Fibroblast of the aortic adventitia (primary cell): ENCODE measurements around the gene CHD2. TPM values are rescaled to one million over a fixed set of nuclear protein-coding genes. Genes with fewer than 3 reads are reported as not detected.
"Not testable (repeated sequence)": the region's sequence is repeated elsewhere in the genome, so short reads cannot be mapped to it uniquely, and the experiment has no call there.

ENCODE experiments used
- DNase-seq: peaks from one replicate; pipeline ENCODE4 v3.0.0-alpha.2; 2010; ENCODE audit warnings: low read depth
- H3K4me3 ChIP-seq: 2 replicates; pipeline ENCODE4 v1.5.1; 2011; ENCODE audit warnings: low read depth, mild to moderate bottlenecking, control low read depth, low read length, moderate library complexity
- CTCF ChIP-seq: IDR thresholded peaks from 2 replicates; pipeline ENCODE4 v1.5.1; 2011; ENCODE audit warnings: mild to moderate bottlenecking, low read length, control low read depth, inconsistent platforms; ENCODE audit not compliant: insufficient read depth
- total RNA-seq: library from RNA; depleted of rRNA; stranded (reverse); fragments of >200 nt; gene quantifications from 2 replicates; pipeline ENCODE4 v1.2.3, GENCODE V29; 2012; ENCODE audit warnings: low replicate concordance

The CHD2 gene
- total RNA-seq, 1 donor, result 83.7 TPM

GRCh38 chr15:93028111-93028631, 128.0 kb downstream of the CHD2 start:
- peak overlapping the region; percentile 9 for H3K4me3 ChIP-seq
- DNase-seq, result peak; percentile 17
- no peak for TF ChIP-seq CTCF

GRCh38 chr15:93028632-93029213, 128.6 kb downstream of the CHD2 start:
- peak; percentile 99 for DNase-seq
- TF ChIP-seq CTCF, result no peak
- H3K4me3 ChIP-seq, result peak overlapping the region; percentile 9

- peak overlapping the region; percentile 6 for H3K4me3 ChIP-seq
- peak; percentile 49 for DNase-seq
- TF ChIP-seq CTCF, result no peak
Observed at GRCh38 chr15:93029214-93029835, 129.2 kb downstream of the CHD2 start.

DNA sequence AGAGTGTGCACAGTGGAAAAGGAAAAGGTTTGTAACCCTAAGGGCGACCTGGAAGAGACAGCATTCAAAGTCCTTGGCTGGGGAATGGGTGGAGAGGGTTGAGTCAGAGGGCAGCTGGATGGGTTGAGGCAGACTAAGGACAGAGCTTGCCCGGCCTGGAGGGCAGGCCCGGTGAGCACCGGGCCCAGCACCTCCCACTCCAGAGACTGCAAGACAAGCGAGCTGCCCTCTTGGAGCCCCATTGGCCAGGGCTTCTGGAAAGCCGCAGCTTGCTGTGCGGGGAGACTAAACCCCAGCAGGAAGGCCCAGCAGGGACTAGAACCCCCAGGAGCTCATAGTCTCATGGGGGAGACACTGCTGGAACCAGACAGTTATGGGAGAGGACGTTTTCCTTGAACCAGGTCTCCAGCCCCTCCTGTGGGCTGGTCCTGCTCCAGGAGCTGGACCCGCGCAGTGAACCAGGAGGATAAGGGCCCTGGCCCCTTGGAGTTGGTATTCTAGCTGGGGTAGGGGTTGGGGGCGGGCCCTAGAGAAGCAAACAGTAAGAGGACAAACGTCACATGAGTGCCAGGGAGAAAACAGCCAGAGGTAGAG, 129.8 kb downstream of the CHD2 start:
- peak; percentile 51 for DNase-seq
- no peak overlapping the region for H3K4me3 ChIP-seq

GRCh38 chr15:93030430-93031102, 130.4 kb downstream of the CHD2 start:
- H3K4me3 ChIP-seq, result no peak overlapping the region
- DNase-seq, result peak; percentile 76
- peak; percentile 88 for TF ChIP-seq CTCF

More for the DNA sequence above, 129.8 kb downstream of the CHD2 start:
- no peak for TF ChIP-seq CTCF

DNA sequence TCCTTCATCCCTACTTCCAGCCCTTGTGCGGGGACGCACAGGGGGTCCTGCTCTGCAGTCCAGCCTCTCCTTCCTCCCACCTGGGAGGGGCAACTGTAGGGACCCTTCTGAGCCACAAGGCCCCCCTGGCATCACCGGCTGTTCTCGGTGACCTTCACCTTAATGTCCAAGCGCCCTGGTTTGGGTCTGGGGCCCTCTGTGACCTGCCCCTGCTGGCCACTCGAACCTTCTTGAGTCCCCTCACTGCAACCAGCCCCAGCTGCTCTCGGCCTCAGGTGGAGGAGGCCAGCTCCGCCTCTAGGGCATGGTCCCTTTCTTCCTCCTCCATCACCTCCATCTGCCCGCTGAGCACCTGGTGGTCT, 131.0 kb downstream of the CHD2 start:
- no peak overlapping the region for H3K4me3 ChIP-seq
- TF ChIP-seq CTCF, result no peak
- DNase-seq, result no peak

DNA sequence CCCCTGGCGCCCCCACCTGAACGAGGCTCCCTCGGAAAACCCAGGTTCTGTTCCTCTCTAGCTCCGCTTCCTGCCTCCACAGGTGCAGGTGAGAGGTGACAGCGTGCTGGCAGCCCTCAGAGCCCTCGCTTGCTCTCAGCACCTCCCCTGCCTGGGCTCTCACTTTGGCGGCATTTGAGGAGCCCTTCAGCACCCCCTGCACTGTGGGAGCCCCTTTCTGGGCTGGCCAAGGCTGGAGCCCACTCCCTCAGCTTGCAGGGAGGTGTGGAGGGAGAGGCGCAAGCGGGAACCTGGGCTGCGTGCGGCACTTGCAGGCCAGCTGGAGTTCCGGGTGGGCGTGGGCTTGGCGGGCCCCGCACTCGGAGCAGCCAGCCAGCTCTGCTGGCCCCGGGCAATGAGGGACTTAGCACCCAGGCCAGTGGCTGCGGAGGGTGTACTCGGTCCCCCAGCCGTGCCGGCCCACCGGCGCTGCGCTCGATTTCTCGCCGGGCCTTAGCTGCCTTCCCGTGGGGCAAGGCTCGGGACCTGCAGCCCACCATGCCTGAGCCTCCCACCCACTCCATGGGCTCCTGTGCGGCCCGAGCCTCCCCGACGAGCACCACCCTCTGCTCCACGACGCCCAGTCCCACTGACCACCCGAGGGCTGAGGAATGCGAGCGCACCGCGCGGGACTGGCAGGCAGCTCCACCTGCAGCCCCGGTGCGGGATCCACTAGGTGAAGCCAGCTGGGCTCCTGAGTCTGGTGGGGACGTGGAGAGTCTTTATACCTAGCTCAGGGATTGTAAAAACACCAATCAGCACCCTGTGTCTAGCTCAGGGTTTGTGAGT, 131.6 kb downstream of the CHD2 start:
- DNase-seq, H3K4me3 ChIP-seq: not testable (repeated sequence)

DNA sequence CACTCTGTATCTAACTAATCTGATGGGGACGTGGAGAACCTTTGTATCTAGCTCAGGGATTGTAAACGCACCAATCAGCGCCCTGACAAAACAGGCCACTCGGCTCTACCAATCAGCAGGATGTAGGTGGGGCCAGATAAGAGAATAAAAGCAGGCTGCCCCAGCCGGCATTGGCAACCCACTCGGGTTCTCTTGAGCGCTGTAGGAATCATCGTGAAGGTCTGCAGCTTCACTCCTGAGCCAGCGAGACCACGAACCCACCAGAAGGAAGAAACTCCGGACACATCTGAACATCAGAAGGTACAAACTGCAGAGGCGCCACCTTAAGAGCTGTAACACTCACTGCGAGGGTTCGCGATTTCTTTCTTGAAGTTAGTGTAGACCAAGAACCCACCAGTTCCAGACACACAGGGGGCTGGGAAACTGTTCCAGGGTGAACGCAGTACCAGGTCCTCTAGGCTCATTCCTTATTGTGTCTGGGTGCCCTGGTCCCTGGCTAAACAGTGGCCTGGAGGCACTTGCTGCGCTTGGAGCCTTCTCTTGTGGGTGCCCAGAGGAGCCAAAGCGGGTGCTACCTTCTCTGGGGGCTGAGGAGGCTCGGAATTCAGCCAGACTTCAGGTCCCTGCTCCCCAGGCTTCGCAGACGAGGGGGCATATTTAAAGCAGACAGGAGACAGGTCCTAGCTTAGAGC, 132.5 kb downstream of the CHD2 start:
- not testable (repeated sequence) for DNase-seq

More for the DNA sequence above, 132.5 kb downstream of the CHD2 start:
- not testable (repeated sequence) for H3K4me3 ChIP-seq
